SK-N-SH treated with all-trans-retinoic acid at 6 μM for 48 hours (cell line): ENCODE data around the gene SYP.
"Not testable (repeated sequence)": the region's sequence is repeated elsewhere in the genome, so short reads cannot be mapped to it uniquely, and the experiment has no call there.

ENCODE experiments used
- ATAC-seq: fragments of 200-7000 bp; cut with Tn5 transposase; 3 replicates; pipeline ENCODE4 v1.9.1; 2020; ENCODE audit warnings: mild to moderate bottlenecking, moderate library complexity
- ARNTL ChIP-seq: fragments of 450-650 bp; formaldehyde crosslinking; IDR thresholded peaks from 2 replicates; pipeline ENCODE4 v1.5.0; 2020; ENCODE audit warnings: low read depth, mild to moderate bottlenecking, moderate library complexity, borderline replicate concordance
- BACH2 ChIP-seq: fragments of 250-450 bp; sonication (Bioruptor Pico); IDR thresholded peaks from 2 replicates; pipeline ENCODE4 v1.9.0; 2021; ENCODE audit warnings: mild to moderate bottlenecking, borderline replicate concordance
- ESRRG ChIP-seq: fragments of 250-450 bp; sonication (Bioruptor Pico); IDR thresholded peaks from 2 replicates; pipeline ENCODE4 v1.6.1; 2021; ENCODE audit warnings: mild to moderate bottlenecking
- GLIS3 ChIP-seq: fragments of 250-450 bp; sonication (Bioruptor Pico); IDR thresholded peaks from 2 replicates; pipeline ENCODE4 v1.5.0; 2020; ENCODE audit warnings: mild to moderate bottlenecking, moderate library complexity
- ISL1 ChIP-seq: fragments of 250-450 bp; sonication (Bioruptor Pico); IDR thresholded peaks from 2 replicates; pipeline ENCODE4 v2.1.2; 2022; ENCODE audit warnings: mild to moderate bottlenecking, moderate library complexity
- OSR1 ChIP-seq: fragments of 250-450 bp; sonication (Bioruptor Pico); IDR thresholded peaks from 2 replicates; pipeline ENCODE4 v1.8.0; 2022; ENCODE audit warnings: moderate library complexity, mild to moderate bottlenecking, inconsistent platforms
- PPARA ChIP-seq: fragments of 250-450 bp; sonication (Bioruptor Pico); IDR thresholded peaks from 2 replicates; pipeline ENCODE4 v1.5.0; 2020; ENCODE audit warnings: mild to moderate bottlenecking, borderline replicate concordance
- SNAI2 ChIP-seq: fragments of 250-450 bp; sonication (Bioruptor Pico); IDR thresholded peaks from 2 replicates; pipeline ENCODE4 v1.5.0; 2020; ENCODE audit warnings: mild to moderate bottlenecking, moderate library complexity
- TCF4 ChIP-seq: fragments of 250-450 bp; sonication (Bioruptor Pico); IDR thresholded peaks from 2 replicates; pipeline ENCODE4 v1.8.0; 2021; ENCODE audit warnings: mild to moderate bottlenecking, moderate library complexity, borderline replicate concordance
- TOX ChIP-seq: fragments of 250-450 bp; sonication (Bioruptor Pico); IDR thresholded peaks from 2 replicates; pipeline ENCODE4 v1.8.0; 2021; ENCODE audit warnings: mild to moderate bottlenecking, moderate library complexity, borderline replicate concordance
- ZC3H10 ChIP-seq: fragments of 250-450 bp; sonication (Bioruptor Pico); IDR thresholded peaks from 2 replicates; pipeline ENCODE4 v1.5.1; 2021; ENCODE audit warnings: mild to moderate bottlenecking, moderate library complexity
- ZFP3 ChIP-seq: fragments of 250-450 bp; sonication (Bioruptor Pico); IDR thresholded peaks from 2 replicates; pipeline ENCODE4 v1.5.0; 2020; ENCODE audit warnings: mild to moderate bottlenecking, moderate library complexity
- ZFP30 ChIP-seq: fragments of 450-650 bp; formaldehyde crosslinking; IDR thresholded peaks from 2 replicates; pipeline ENCODE4 v1.5.0; 2022; ENCODE audit warnings: mild to moderate bottlenecking, moderate library complexity
- ZNF565 ChIP-seq: fragments of 450-650 bp; formaldehyde crosslinking; conservative IDR thresholded peaks from 2 replicates; pipeline ENCODE4 v1.5.0; 2020; ENCODE audit warnings: low read depth, mild to moderate bottlenecking, moderate library complexity
- ZNF70 ChIP-seq: fragments of 450-650 bp; formaldehyde crosslinking; IDR thresholded peaks from 2 replicates; pipeline ENCODE4 v1.5.0; 2020; ENCODE audit warnings: mild to moderate bottlenecking, moderate library complexity
- ZNF8 ChIP-seq: fragments of 450-650 bp; formaldehyde crosslinking; IDR thresholded peaks from 2 replicates; pipeline ENCODE4 v1.5.0; 2020; ENCODE audit warnings: mild to moderate bottlenecking, moderate library complexity
- TF ChIP-seq, protein P1 (sequence below): fragments of 250-450 bp; sonication (Bioruptor Pico); IDR thresholded peaks from 2 replicates; pipeline ENCODE4 v1.5.1; 2020; ENCODE audit warnings: low read depth, mild to moderate bottlenecking, moderate library complexity
- TF ChIP-seq, protein P2 (sequence below): fragments of 250-450 bp; sonication (Bioruptor Pico); IDR thresholded peaks from 2 replicates; pipeline ENCODE4 v1.8.0; 2020; ENCODE audit warnings: mild to moderate bottlenecking, moderate library complexity, borderline replicate concordance
- TF ChIP-seq, protein P3 (sequence below): fragments of 250-450 bp; sonication (Bioruptor Pico); IDR thresholded peaks from 2 replicates; pipeline ENCODE4 v1.5.0; 2020; ENCODE audit warnings: mild to moderate bottlenecking, moderate library complexity
- TF ChIP-seq, protein P4 (sequence below): fragments of 250-450 bp; sonication (Bioruptor Pico); IDR thresholded peaks from 2 replicates; pipeline ENCODE4 v1.8.0; 2021; ENCODE audit warnings: low read depth, mild to moderate bottlenecking, moderate library complexity, borderline replicate concordance

Gene SYP

DNA sequence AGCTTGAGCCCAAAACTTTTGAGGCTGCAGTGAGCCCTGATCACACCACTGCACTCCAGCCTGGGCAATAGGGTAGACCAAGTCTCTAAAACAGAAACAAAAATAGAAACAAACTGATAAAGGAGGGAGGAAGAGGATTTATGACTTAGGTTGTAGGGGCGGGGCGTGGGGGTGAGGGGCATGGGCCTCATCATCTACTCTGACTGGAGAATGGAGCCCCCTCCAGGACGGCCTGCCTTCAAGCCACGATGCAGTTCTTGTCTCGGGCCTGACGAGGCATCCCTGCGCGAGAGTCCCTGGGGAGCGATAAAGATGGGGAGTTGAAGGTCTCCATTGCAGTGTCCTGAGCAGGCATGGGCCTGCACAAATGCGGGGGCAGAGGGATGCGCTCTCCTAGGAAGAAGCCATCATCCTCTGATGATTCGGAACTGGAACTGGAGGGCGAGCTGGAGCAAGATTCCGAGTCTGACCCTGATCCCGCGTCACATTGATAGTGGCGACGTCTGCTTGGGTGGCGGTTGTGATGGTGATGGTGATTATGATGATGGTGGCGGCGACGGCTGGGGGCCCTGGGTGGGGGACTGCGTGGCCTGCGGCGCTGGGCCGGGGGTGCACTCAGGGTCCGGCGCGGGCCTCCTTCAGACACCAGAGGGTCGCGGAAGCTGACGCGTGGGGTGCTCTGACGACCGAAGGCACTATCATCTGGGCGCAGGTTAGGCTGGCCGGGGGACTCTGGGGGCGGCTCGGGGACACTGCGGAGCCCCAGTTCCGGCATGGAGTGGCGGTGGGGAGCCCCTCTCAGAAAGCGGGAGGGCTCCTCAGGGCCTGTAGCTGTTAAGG is 24.3 kb downstream of the SYP start:
- no peak for TF ChIP-seq ZNF565
- TF ChIP-seq, protein P1, sequence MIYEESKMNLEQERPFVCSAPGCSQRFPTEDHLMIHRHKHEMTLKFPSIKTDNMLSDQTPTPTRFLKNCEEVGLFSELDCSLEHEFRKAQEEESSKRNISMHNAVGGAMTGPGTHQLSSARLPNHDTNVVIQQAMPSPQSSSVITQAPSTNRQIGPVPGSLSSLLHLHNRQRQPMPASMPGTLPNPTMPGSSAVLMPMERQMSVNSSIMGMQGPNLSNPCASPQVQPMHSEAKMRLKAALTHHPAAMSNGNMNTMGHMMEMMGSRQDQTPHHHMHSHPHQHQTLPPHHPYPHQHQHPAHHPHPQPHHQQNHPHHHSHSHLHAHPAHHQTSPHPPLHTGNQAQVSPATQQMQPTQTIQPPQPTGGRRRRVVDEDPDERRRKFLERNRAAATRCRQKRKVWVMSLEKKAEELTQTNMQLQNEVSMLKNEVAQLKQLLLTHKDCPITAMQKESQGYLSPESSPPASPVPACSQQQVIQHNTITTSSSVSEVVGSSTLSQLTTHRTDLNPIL (CRISPR knock-in tag), result no peak
- no peak for TF ChIP-seq BACH2 (CRISPR knock-in tag)
- no peak for TF ChIP-seq SNAI2
- no peak for TF ChIP-seq ZFP30
- no peak for TF ChIP-seq GLIS3 (CRISPR knock-in tag)
- TF ChIP-seq ISL1, result no peak
- ATAC-seq, result no peak

DNA sequence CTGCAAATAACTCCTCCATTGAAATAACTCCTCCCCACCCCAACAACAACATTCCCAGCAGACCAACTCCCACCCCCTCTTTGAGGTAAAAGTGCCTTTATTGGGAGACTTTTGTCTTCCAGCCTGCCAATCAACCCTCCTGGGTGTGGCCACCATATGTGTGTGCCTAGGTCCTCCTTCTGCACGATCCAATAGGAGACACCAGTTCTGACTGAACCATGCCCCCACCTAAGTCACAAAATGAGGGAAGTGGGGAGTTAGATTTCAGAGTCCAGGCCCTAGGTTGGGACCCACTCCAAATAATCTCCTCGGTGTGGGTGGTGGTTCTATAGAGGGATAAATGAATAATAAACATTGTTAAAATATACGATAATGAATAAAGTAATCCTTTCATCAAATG is 25.3 kb downstream of the SYP start:
- TF ChIP-seq, protein P2, sequence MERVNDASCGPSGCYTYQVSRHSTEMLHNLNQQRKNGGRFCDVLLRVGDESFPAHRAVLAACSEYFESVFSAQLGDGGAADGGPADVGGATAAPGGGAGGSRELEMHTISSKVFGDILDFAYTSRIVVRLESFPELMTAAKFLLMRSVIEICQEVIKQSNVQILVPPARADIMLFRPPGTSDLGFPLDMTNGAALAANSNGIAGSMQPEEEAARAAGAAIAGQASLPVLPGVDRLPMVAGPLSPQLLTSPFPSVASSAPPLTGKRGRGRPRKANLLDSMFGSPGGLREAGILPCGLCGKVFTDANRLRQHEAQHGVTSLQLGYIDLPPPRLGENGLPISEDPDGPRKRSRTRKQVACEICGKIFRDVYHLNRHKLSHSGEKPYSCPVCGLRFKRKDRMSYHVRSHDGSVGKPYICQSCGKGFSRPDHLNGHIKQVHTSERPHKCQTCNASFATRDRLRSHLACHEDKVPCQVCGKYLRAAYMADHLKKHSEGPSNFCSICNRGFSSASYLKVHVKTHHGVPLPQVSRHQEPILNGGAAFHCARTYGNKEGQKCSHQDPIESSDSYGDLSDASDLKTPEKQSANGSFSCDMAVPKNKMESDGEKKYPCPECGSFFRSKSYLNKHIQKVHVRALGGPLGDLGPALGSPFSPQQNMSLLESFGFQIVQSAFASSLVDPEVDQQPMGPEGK, result no peak
- TF ChIP-seq GLIS3 (CRISPR knock-in tag) (no peak), OSR1 (CRISPR knock-in tag) (no peak), ZFP30 (no peak), ARNTL (CRISPR knock-in tag) (no peak), BACH2 (CRISPR knock-in tag) (no peak), ZNF70 (CRISPR knock-in tag) (no peak), ZC3H10 (CRISPR knock-in tag) (no peak), ZFP3 (CRISPR knock-in tag) (no peak), ZNF8 (CRISPR knock-in tag) (no peak), TCF4 (CRISPR knock-in tag) (no peak), SNAI2 (no peak), TOX (CRISPR knock-in tag) (no peak), PPARA (CRISPR knock-in tag) (no peak)
- TF ChIP-seq, protein P1 (CRISPR knock-in tag), result no peak
- TF ChIP-seq, protein P3, sequence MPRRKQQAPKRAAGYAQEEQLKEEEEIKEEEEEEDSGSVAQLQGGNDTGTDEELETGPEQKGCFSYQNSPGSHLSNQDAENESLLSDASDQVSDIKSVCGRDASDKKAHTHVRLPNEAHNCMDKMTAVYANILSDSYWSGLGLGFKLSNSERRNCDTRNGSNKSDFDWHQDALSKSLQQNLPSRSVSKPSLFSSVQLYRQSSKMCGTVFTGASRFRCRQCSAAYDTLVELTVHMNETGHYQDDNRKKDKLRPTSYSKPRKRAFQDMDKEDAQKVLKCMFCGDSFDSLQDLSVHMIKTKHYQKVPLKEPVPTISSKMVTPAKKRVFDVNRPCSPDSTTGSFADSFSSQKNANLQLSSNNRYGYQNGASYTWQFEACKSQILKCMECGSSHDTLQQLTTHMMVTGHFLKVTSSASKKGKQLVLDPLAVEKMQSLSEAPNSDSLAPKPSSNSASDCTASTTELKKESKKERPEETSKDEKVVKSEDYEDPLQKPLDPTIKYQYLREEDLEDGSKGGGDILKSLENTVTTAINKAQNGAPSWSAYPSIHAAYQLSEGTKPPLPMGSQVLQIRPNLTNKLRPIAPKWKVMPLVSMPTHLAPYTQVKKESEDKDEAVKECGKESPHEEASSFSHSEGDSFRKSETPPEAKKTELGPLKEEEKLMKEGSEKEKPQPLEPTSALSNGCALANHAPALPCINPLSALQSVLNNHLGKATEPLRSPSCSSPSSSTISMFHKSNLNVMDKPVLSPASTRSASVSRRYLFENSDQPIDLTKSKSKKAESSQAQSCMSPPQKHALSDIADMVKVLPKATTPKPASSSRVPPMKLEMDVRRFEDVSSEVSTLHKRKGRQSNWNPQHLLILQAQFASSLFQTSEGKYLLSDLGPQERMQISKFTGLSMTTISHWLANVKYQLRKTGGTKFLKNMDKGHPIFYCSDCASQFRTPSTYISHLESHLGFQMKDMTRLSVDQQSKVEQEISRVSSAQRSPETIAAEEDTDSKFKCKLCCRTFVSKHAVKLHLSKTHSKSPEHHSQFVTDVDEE, result no peak
- no peak for ATAC-seq

DNA sequence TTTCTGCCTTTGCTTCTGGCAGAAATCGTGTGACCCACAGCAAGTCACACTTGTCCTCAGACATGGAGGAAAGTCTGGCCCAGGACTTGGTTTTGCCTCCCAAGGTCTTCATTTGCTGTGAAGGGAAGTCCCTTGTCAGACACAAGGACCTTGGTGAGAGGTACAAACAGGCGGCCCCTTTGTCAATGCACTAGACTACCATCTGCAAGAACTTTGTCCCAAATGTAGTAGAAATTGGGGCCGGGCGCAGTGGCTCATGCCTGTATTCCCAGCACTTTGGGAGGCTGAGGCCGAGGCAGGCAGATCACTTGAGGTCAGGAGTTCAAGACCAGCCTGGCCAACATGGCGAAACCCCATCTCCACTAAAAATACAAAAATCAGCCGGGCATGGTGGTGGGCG is 26.4 kb downstream of the SYP start:
- not testable (repeated sequence) for ATAC-seq

DNA sequence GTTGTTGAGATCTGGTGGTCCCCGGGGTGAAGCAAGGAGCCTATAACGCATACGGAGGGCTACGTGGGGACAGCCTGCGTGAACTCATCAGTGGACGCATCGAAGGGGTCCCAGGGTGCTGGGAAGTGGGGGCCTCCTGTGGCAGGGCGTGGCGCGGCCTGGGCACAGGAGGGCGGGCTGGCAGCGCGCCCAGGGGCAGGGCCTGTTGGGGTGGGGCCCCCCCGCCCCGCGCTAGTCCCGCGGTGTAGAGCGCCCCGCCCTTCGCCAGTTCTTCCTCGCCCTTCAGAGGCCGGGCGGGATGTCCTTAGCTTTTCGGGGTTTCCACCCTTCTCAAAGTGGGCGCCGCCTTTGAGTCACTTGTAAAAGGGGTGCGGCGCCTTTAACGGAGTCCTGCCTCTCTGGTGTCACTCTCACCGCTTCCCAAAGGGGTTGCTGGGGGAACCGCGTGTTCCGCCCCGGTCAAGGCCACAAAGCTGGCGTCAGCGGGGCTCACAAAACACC is 27.7 kb downstream of the SYP start:
- peak; percentile 63 for ATAC-seq

DNA sequence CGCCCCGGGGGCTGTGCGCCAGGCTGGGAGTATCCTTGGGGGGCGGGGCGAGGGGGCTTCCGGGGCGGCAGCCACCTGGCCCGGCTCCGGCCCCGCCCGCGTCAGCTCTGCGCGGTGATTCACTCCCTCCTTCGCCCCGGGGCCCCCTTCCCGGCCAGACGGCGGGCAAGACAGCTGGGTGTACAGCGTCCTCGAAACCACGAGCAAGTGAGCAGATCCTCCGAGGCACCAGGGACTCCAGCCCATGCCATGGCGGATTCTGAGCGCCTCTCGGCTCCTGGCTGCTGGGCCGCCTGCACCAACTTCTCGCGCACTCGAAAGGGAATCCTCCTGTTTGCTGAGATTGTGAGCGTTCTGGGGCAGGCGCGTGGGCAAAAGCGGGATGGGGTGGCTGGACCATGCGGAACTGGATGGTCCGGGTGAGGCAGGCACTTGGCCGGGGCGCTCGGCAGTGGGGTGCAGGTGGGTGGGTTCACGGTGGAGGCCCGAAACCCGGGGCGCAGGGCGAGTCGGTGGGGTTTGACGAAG is 28.2 kb downstream of the SYP start, which contains the start of gene PLP2:
Gene PLP2 (plus strand): TSS at position 147 of the 528 bp plus-strand sequence. CDS start 103 bp downstream, at position 250.
- ATAC-seq, result peak; percentile 68
- TF ChIP-seq ARNTL (CRISPR knock-in tag) (no peak), ZC3H10 (CRISPR knock-in tag) (no peak), ISL1 (no peak), ZFP3 (CRISPR knock-in tag) (no peak), BACH2 (CRISPR knock-in tag) (no peak), PPARA (CRISPR knock-in tag) (no peak), TOX (CRISPR knock-in tag) (no peak), ZNF565 (no peak), ESRRG (CRISPR knock-in tag) (no peak), GLIS3 (CRISPR knock-in tag) (no peak)
- TF ChIP-seq, protein P4, sequence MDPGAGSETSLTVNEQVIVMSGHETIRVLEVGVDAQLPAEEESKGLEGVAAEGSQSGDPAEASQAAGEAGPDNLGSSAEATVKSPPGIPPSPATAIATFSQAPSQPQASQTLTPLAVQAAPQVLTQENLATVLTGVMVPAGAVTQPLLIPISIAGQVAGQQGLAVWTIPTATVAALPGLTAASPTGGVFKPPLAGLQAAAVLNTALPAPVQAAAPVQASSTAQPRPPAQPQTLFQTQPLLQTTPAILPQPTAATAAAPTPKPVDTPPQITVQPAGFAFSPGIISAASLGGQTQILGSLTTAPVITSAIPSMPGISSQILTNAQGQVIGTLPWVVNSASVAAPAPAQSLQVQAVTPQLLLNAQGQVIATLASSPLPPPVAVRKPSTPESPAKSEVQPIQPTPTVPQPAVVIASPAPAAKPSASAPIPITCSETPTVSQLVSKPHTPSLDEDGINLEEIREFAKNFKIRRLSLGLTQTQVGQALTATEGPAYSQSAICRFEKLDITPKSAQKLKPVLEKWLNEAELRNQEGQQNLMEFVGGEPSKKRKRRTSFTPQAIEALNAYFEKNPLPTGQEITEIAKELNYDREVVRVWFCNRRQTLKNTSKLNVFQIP (CRISPR knock-in tag), result no peak

More for the DNA sequence above, 27.7 kb downstream of the SYP start:
- TF ChIP-seq ZFP30, result no peak
